HG03342 (cell line): ENCODE data around the gene TUB.

Experiments used
- ATAC-seq: cut with Tn5 transposase; IDR thresholded peaks from one replicate; pipeline ENCODE4 v1.9.1; 2021; ENCODE audit warnings: mild to moderate bottlenecking, moderate library complexity; ENCODE audit not compliant: unreplicated experiment

TUB gene

DNA sequence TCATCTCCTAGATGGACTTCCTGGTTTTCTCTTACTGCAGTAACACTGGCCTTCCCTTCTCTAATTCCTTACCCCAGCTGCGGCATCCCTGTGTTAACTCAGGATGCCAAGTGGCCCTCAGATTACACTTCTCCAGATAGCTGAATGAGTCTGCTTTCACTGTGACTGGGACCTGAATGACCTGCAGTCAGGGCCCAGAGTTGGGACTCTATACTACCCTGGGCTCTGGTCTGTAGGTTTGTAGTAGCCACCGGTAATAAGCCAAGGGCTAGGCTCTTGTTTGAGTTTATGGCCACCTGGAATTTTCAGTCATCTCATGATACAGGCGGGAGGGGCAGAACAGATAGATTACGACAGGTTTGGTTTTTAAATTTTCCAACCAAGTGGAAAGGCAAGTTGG is 24.1 kb downstream of the TUB start:
- no peak for ATAC-seq

- ATAC-seq: no peak
Measured at GRCh38 chr11:8105666-8106065, 24.7 kb downstream of the TUB start.

DNA sequence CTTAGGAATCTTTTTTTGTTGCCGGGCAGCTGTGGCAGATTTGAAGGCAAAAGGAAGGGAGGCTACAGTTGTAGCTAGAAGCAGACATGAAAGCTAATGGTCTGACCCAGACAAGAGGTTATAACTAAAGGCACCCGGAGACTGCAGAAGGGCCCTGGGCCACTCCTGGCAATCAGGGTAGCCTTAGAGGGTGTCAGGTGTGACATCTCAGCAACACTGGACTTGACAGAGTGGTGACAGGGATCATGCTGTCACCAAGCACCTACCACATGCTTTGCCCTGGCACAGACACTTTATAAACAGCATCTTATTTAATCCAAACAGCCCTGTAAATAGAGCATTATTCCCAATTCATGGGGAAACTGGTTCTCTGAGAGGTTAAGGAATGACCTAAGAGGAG is 25.7 kb downstream of the TUB start:
- no peak for ATAC-seq

DNA sequence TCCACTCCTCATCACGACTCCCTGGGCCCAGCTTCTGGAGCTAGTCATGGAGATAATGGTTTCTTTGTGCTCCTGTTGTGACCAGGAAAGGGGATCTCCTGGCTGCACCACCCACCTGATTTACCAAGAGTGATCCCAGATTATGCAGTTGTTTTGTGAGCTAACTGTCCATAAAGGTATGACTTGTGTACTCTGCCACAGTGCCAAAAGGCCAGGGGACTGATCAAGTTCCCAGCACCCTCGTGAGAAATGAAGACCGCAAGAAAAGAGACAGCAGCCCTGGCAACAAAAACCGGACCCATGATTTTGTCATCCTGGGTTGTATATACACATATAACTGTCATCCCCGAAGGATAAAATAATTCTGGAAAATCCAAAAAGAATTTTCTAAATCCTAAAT is 26.6 kb downstream of the TUB start:
- no peak for ATAC-seq

DNA sequence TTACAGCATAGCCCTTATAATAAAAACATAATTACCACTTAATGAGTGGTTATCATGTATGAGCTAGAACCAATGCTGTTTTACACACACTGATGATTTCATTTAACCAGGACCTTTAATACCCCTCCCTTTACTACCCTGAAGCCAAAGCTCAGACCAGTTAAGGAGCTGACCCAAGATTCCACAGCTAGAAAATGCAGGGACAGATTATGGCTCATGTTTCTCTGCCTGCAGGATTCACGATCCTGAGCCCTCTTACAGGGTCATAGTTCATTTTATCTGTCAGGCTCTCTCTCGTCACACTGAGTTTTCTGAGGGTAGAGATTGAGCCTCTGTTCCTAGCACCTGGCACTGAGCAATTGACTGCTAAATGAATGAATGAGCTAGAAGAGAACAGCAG is 27.4 kb downstream of the TUB start:
- no peak for ATAC-seq

GRCh38 chr11:8109675-8110074 is 28.7 kb downstream of the TUB start:
- ATAC-seq: no peak

DNA sequence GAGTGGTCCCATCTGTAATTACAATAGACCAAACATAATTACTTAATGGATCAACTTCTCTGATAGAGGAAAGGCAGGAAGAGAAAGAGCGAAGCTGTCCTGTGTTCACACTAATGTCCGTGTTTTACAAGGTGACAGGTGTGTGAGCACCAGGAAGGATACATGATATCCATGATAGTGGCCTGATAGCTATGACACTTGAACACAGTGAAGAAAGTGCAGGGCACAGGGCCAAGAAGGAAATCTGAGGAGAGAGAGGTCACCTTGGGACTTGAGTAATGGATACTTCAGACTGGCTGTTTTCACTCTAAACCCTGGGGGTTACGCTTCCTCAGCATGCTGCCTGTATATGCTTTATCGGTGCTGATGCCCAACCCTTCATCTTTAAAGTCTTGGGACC is 29.4 kb downstream of the TUB start:
- ATAC-seq: no peak

- ATAC-seq: no peak
Measured at GRCh38 chr11:8111636-8112035, 30.6 kb downstream of the TUB start.

- ATAC-seq: no peak
Measured at GRCh38 chr11:8122173-8122764, 41.3 kb downstream of the TUB start.

GRCh38 chr11:8126649-8127289 is 45.8 kb downstream of the TUB start:
- no peak for ATAC-seq

- ATAC-seq: no peak
Measured at GRCh38 chr11:8127447-8127846, 46.4 kb downstream of the TUB start.

DNA sequence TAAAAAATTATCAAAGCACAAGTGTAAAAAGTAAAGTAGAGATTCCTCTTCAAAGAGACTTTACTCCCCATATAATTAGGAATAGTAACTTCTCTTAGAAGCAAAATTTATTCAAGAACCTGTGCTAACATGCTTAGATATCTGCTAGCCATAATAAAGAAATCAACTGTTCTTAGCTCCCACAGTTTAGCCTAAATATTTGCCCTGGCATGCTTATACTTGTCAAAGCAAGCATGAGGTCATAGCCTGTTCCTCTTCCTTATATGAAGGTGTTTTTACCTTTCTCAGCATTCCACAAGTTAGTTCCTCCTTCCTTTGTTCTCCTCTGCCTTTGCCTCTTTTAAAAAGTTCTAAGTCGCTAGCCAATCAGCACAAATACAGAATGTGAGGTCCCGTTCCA is 57.5 kb downstream of the TUB start:
- ATAC-seq: no peak

DNA sequence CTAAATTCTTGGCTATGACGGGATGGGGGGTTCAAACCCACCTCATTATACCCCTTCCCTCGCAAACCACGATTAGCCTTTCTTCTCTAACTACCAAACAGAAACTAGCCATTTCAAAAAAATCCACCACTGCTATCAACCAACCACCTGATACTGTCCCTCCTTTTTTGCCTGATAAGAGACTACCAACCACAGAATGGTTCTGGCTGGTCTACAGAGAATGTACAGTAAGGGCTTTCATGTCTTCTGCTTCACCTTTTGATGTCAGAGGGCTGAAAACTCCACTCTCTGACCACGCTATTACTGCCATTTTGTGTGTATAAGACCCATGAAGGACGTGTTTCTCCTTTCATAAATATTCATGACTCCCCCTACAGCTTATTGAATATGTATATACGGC is 68.7 kb downstream of the TUB start:
- ATAC-seq: no peak
